Ovary (tissue), 9 donors: ENCODE measurements around the gene LRMDA. TPM values are rescaled to one million over a fixed set of nuclear protein-coding genes. Genes with fewer than 3 reads are reported as not detected.
A peak's percentile ranks its signal among the peaks of the same experiment; 100 is the strongest.

Experiments used
- DNase-seq, 5 donors: peaks; one replicate each; pipeline ENCODE4 v3.0.0-alpha.2; 2019 to 2020
- H3K27ac ChIP-seq, 2 donors: fragments of 200-600 bp; one replicate each; pipeline versions ENCODE4 v1.5.1 to v1.8.0; 2019 to 2022
- H3K27me3 ChIP-seq: fragments of 200-600 bp; one replicate; pipeline ENCODE4 v1.8.0; 2022
- H3K36me3 ChIP-seq: fragments of 200-600 bp; sonication (generic); one replicate; pipeline ENCODE4 v1.5.1; 2019
- H3K4me1 ChIP-seq: one replicate; pipeline ENCODE4 v1.8.1; 2013; ENCODE audit warnings: mild to moderate bottlenecking, moderate library complexity; ENCODE audit not compliant: insufficient read depth
- H3K4me3 ChIP-seq: fragments of 200-600 bp; sonication (generic); one replicate; pipeline ENCODE4 v1.5.1; 2017
- H3K9me3 ChIP-seq, 2 donors: fragments of 200-600 bp in 1 of 2; sonication (generic) in 1 of 2; one replicate each; pipeline versions ENCODE4 v1.5.1 to v1.8.1; 2013 to 2019; ENCODE audit warnings: mild to moderate bottlenecking in 1 of 2, moderate library complexity in 1 of 2
- CTCF ChIP-seq, 3 donors: fragments of 450-650 bp in 2 of 3; fragments of 200-600 bp in 1 of 3; IDR thresholded peaks; one replicate each; pipeline versions ENCODE4 v1.5.1 to v1.8.0; 2016 to 2022; ENCODE audit warnings: antibody characterized with exemption in 3 of 3, mild to moderate bottlenecking in 1 of 3
- EP300 ChIP-seq: sonication (generic); formaldehyde crosslinking; IDR thresholded peaks from one replicate; pipeline ENCODE4 v1.6.1; 2017; ENCODE audit warnings: antibody characterized with exemption
- POLR2A ChIP-seq: fragments of 450-650 bp; IDR thresholded peaks from one replicate; pipeline ENCODE4 v1.6.1; 2017; ENCODE audit warnings: antibody characterized with exemption, mild to moderate bottlenecking, moderate library complexity
- WGBS, 3 donors: extraction: QIAGEN DNeasy Blood & Tissue Kit in 1 of 3; methylation state at CpG; one replicate each; pipeline versions ENCODE4 v1.1.5 to v1.1.7; 2013 to 2017; 5-methylcytosine and 5-hydroxymethylcytosine counted together
- intact Hi-C, 4 donors: fragments of 100-400 bp; cut with DNase I; formaldehyde crosslinking; loops; one replicate each; pipeline versions ENCODE4 v1.11.0 to v1.15.1; 2022 to 2023
- polyA plus RNA-seq, 2 donors: library from polyadenylated mRNA; stranded (reverse); fragments of 200-250 nt in 1 of 2; fragments of 350-450 nt in 1 of 2; fragmentation: Illumina TruSeq in 1 of 2; extraction: RNeasy Lipid Tissue Mini Kit (QIAGEN cat#74804) in 1 of 2; gene quantifications; one replicate each; pipeline ENCODE4 v1.2.3, GENCODE V29; 2013 to 2014
- total RNA-seq, 7 donors: library from RNA; depleted of rRNA in 2 of 7; stranded (reverse); fragments of >200 nt in 2 of 7; fragmentation: NEBNext Ultra II Directional in 3 of 7; extraction: Animal tissue kit (Norgen Biotek cat#: 25700) in 3 of 7; gene quantifications; one replicate each; pipeline versions ENCODE4 v1.1.0 to v1.2.4, GENCODE V29; 2016 to 2023
- donor health status: DM: no; HTN: no; CAD: no; lungs with moderate emphysema.
- donor health status: DM: no; HTN: no; CAD: no.
- donor health status: Bipolar disorder and iron deficiency.
- donor health status: DM: yes; HTN: yes; CAD: no.
- donor health status: DM: no; HTN: no; CAD: no.
- donor health status: DM: yes; HTN: yes; CAD: no.

Gene LRMDA
- total and polyA plus RNA-seq, 9 donors = 14.8 to 30.7 (median 22.9) TPM

- Histone ChIP-seq H3K4me1 (peaks cover 8% of the 10 kb centered on the region), H3K4me3 (no peak overlapping the region), H3K27me3 (no peaks in the 10 kb centered on the region), H3K27ac (no peak overlapping the region), H3K36me3 (no peaks in the 10 kb centered on the region), H3K9me3 (no peaks in the 10 kb centered on the region)
- TF ChIP-seq EP300 (no peak), CTCF (IDR thresholded peaks at IDR 0.05) (no peak), POLR2A (no peak)
- no peak for DNase-seq
- intact Hi-C loops = no loop called here
- 92 to 95% (median 95%) methylated on average over 15 of the region's 15 CpGs for WGBS, 3 donors
Observed at GRCh38 chr10:75597773-75598440, 166.5 kb downstream of the LRMDA start.

DNA sequence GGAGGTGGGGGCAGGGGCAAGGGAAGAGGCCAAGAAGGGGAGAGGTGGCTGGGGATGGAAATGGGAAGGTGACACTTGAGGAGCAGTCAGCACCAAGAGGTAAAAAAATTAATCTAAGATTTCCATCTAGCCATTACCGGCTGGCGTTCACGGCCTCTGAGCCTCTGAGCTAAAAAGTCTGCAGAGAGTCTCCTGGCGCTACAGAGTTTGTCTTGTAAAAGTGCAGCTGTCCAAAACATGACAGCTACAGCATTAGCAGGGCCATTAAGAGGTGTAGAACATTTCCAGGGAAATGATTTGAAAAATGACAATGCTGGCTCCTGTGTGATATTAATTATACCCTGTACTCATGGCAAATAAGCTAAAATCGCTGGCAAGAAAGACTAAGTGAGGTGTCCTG, 167.6 kb downstream of the LRMDA start:
- intact Hi-C loops = no loop called here
- H3K4me3 ChIP-seq = no peak overlapping the region
- H3K9me3 ChIP-seq = no peaks in the 10 kb centered on the region
- TF ChIP-seq POLR2A (no peak), EP300 (no peak), CTCF (IDR thresholded peaks at IDR 0.05) (no peak)
- no peak for DNase-seq
- H3K4me1 ChIP-seq = peaks cover 8% of the 10 kb centered on the region
- 98 to 99% (median 99%) methylated on average over 5 of the region's 5 CpGs for WGBS, 3 donors
- no peaks in the 10 kb centered on the region for H3K36me3 ChIP-seq
- no peak overlapping the region for H3K27ac ChIP-seq
- H3K27me3 ChIP-seq = no peaks in the 10 kb centered on the region

DNA sequence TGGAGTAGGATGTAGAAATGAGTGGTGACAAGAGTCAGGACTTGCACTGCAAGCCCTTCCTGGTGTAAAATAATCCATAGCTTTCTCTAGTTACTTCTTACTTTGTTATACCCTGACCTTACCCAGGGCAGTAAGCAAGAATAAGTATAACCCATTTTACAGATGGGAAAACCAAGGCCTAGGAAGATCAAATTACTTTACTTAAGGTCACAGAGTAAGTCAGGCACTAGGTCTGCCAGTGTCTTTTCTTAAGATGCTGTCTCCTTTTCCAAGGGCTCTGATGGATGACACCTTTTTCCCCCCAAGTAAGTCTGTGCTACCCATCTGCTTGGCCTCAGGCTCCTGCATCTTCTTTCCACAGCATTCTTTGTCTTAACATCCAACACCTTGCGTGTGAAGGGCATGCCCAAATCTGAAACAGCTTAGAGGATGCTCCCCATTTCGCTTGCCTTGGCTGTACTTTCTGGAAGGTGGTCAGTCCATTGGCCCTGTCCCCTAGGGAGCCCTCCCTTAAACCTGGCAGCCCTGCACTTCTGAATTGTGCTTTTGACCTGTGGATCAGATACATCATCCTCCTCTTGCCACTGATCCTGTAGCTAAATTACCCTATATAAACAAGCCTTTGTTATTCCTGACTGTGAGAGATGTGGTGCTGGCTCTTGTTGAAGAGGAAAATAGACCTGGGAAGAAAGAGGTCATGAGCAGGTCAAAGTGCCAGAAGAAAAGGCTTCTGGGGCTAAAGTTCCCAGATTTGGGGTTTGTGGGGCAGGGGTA, 168.6 kb downstream of the LRMDA start:
- Histone ChIP-seq H3K36me3 (no peaks in the 10 kb centered on the region), H3K27me3 (no peaks in the 10 kb centered on the region), H3K27ac (peak overlapping the region in 1 of 2 donors; percentile 16), H3K4me3 (no peak overlapping the region), H3K4me1 (peaks cover 8% of the 10 kb centered on the region), H3K9me3 (no peaks in the 10 kb centered on the region)
- 98 to 100% (median 99%) methylated on average over 2 of the region's 2 CpGs for WGBS, 3 donors
- DNase-seq = no peak
- no peak for TF ChIP-seq POLR2A
- no peak for TF ChIP-seq EP300
- TF ChIP-seq CTCF (IDR thresholded peaks at IDR 0.05) = no peak
- intact Hi-C loops = no loop called here

- intact Hi-C loops = no loop called here
- no peak for TF ChIP-seq EP300
- TF ChIP-seq CTCF (IDR thresholded peaks at IDR 0.05) = no peak
- TF ChIP-seq POLR2A = no peak
- H3K9me3 ChIP-seq = no peaks in the 10 kb centered on the region
- 22 to 58% (median 36%) methylated on average over 4 of the region's 4 CpGs for WGBS, 3 donors
- H3K36me3 ChIP-seq = no peaks in the 10 kb centered on the region
- no peak overlapping the region for H3K4me3 ChIP-seq
- H3K27me3 ChIP-seq = no peaks in the 10 kb centered on the region
- peaks cover 8% of the 10 kb centered on the region for H3K4me1 ChIP-seq
- H3K27ac ChIP-seq = peak overlapping the region in 1 of 2 donors; percentile 23
- no peak for DNase-seq
Observed at GRCh38 chr10:75600833-75601232, 169.4 kb downstream of the LRMDA start.
